HG02840 (cell line): ENCODE measurements around the gene BBX.
"Not testable (repeated sequence)": the region's sequence is repeated elsewhere in the genome, so short reads cannot be mapped to it uniquely, and the experiment has no call there.

Source experiments
- ATAC-seq: cut with Tn5 transposase; IDR thresholded peaks from one replicate; pipeline ENCODE4 v1.9.1; 2021; ENCODE audit warnings: mild to moderate bottlenecking, moderate library complexity, moderate number of reproducible peaks; ENCODE audit not compliant: unreplicated experiment, low FRiP score

The BBX gene

DNA sequence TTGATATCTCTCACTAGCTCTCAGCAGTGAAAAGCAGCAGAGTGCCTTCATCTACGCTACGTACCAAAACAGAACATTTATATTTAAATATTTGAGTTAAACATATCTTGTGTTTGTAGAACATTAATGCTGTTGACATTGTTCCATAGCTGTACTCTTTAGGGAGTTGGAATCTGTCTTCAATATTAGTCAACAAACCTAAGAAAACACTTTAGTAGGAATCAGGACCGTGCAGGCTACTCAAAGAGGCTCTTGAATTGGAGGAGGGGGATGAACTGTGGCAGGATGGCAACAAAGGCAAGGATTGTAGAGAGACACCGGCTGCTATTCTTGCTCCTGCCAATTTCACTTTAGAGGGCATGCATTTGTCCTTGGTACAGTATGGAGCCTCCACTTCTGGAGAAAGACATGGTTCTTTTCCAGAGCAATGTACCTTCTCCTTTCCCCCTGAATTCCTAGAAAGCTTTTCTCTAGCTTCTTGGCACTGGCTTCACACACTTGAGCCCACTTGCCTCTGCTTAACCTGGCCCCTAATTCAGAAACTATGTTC is 302.1 kb downstream of the BBX start:
- ATAC-seq, result no peak

DNA sequence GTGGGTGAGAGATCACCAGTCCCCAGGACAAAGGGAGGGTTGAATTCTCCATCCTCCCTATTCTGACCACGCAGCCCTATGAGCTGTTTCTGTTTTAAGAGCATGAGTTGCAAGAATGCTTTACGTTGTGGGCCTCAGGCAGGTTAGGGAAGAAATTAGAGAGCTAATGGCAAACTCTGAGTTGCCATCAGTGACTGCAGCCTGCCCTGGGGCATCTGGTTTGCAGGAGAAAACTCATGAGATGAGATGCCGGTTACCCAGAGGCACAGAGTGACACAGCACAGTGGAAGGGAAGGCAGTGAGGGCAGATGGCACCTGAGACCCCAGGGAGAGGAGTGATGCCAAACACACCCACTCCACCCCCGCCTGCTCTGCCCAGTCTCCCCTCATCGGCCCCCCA is 302.8 kb downstream of the BBX start:
- no peak for ATAC-seq

DNA sequence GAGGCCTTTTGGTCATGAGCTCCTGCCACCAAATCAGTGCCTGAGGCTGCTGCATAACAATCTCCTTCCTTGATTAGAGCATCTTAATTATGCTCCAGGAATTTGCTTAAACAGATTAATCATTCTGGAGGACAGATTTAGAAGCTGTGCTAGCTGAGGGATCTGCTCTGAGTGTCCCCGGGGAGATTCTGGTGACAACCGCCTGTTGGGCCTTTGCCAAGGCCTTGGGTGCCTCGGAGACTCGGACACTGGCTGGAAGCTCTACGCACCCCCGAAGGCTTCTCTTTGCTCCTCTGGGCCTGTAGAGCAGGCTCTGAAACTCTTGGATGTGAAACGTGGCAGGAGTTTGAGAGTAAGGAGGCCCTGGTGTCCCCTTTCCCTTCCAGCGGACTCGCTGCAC is 304.0 kb downstream of the BBX start:
- no peak for ATAC-seq

DNA sequence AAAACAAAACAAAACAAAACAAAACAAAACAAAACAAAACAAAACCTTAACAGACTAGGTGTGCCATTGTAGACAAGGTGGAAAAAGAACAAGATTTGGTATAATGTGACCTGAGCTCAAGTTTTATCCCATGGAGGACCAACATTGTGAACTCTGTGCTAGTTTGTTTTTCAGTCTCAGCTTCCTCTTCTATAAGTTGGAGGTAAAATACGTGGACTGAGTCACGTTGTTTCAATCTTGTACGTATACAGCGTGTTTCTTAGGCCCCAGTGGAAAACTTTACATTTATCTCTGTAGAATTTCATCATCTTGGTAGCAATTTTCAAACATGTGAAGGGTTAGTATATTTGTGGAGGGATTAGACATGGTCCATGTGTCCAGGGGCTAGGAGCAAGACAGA is 306.4 kb downstream of the BBX start:
- ATAC-seq, result no peak

DNA sequence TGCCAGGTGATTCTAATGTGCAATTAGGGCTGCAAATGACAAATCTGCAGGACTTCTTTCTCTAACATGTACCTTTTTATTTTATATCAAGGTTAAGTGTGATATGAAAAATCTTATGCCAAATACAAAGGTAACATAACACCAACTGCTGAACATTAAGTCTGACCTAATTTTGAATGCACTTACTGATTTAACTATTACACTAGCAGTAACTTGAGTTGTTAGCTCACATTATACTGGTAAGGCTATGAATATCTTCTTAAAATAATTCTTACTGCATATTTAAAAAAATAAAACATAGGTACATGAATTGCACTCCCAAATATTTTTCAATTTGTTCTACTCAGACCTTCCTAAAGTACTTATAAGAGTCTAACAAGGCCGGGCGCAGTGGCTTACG is 308.8 kb downstream of the BBX start:
- no peak for ATAC-seq

DNA sequence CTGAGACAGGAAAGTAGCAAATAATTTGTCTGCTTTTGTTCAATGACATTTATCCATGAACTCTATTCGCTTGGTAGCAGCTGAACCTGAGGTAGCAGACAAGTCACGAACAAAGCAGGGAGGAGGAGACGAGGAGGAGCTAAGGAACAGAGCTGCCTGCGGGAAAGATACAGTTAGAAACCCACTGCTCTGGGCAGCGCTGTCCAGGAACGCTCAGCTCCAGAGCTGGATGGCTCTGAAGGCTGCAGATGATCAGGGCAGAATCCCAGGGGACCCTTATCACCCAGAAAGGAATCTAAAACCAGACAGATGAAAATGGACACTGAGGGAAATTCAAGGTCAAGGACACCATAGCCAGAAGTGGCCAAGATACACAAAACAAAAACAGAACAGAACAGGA is 310.3 kb downstream of the BBX start:
- no peak for ATAC-seq

DNA sequence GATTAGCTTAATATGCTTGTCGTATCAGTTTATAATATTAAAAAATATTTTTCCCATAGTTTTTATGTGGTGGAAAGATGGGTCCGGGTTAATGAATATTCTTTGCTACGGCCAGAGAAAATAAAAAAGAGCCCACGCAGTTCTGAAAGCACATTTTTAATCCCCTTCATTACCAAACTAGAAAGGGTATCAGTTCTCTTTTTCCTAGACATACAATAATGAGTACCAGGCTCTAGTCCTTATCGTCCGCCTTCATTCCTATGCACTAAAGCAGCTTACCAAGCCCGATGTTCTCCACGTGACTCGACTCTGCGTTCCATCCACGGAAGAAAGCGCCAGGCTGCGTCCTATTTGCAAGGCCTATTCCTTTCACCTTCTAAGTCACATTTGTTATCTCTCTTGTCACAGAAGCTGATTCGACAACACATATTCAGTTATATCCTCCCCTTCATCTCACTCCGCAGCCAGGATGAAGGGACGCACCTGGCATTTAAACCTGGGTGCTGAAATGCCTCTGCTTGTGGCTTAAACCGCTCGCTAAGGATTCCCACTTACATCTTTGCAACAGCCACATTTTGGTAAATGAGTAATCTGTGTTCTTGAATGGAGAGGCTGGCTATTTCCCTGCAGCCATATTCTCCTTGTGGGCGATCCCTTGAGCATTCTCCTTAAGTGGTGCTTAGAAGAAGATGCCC is 311.1 kb downstream of the BBX start:
- ATAC-seq, result no peak

DNA sequence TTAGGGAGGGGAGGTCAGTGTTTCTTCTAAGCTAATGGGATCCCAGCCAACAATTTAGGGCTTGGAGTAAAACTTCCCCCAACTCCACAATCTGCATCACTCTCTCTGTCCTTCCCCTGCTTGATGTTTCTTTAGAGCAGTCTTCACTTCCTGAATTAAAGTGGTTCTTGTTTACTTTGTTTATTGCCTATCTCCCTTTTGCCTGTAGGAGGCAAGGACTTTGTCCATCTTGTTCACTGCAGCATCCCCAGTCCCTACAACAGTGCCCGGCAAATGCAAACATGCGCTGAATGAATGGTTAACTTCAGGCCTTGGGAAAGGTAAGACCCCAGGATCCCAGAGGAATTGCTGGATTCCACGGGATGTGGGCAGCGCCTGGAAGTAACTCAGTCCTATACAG is 312.2 kb downstream of the BBX start:
- not testable (repeated sequence) for ATAC-seq

DNA sequence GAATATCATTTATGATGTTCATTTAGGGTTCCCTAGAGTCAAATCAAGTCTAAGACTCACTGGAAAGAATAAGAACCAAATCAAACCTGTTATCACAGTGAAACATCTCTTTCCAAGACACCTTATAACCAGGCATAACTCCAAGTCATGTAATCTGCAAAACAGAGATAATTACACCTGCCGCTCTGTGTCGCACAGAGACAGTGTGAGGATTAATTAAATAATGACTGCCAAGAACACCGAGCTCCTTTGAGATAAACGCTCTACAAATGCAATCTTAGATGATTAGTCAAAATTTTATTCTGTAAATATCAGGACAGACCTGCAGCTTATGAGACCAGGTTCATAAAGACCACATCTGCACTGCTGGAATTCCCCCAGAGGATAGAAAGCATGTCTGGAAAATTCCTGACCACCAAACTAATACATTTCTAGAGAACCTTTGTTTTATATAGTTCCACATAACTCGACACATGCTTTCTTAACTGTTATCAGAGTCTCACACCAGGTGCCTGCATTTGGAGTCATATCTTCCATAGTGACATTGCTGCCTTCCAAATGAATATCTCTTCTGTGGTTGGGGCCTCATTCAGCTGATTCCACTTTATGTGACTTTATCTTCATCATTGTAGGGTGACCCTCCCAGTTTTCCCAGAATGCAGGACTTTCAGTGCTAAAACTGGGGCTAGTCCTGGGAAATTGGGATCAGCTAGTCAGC is 315.3 kb downstream of the BBX start:
- no peak for ATAC-seq

DNA sequence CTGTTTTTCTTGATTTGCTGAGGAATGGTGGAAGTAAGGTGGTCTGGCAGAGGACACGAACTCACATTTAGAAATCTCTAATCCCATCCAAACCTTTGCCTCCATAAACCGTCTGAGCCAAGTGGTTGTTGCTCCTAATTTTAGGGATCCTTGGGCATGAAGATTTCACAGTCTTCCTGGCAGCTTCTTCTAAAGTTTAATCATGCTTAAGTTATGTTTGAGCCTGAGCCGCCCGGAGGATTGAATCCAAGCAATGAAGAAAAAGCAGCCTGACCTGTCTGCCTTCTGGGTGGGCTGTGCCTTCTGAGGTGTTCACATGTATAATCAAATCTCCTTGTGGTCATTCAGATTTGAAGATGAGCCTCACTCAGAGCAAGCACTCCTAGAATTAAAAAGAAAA is 319.1 kb downstream of the BBX start:
- ATAC-seq, result no peak

DNA sequence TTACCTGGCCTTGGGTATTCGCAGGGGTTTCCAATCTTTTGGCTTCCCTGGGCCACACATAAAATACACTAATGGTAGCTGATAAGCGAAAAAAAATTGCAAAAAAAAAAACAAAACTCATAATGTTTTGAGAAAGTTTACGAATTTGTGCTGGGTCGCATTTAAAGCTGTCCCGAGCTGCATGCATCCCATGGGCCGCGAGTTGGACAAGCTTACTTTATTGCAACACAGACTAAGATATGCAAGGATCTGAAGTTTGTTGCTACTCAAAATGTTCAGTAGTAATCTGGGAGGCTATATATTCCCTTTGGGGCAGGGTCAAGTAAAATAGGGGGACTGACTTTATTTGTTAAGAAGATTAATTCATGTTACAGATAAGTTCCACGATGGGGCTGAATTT is 320.2 kb downstream of the BBX start:
- no peak for ATAC-seq

DNA sequence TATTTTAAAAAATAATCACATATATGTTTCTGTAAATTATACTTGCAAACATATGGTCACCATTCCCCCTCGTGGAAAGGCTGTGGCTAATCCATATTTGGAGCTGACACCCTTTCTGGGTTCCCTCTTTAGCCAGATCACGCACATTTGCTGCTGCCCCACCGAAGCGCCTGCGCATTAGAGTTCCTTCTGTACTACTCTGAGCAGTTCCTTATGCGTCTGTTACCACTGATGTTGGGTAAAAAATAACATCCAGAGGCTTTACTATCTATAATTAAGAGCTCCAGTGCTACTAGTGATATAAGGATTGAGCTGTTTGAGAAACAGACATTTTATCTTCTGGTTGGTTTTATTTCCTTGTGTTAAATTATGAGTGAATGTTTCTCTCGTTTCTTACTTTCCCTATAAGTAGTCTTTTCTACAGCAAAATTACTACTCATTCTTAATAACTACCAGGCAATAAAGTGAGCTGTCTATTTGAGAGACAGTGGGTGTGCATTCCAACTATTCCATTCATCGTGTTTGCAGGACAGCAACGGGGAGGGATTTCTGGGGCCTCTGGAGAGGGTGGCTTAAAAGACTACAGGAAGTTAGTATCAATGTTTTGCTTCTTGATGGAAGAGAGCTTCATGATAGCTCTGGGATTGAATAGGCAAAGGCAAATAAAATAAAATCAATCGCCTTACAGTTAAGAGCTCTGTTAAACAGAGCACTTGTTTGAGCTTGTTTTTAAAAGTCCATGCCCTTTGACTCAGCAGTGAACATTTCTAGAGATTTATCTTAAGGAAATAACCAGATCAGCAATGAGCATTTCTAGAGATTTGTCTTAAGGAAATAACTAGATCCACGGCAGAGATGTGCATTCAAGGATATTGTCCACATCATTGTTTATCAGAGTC is 322.9 kb downstream of the BBX start:
- ATAC-seq, result no peak

DNA sequence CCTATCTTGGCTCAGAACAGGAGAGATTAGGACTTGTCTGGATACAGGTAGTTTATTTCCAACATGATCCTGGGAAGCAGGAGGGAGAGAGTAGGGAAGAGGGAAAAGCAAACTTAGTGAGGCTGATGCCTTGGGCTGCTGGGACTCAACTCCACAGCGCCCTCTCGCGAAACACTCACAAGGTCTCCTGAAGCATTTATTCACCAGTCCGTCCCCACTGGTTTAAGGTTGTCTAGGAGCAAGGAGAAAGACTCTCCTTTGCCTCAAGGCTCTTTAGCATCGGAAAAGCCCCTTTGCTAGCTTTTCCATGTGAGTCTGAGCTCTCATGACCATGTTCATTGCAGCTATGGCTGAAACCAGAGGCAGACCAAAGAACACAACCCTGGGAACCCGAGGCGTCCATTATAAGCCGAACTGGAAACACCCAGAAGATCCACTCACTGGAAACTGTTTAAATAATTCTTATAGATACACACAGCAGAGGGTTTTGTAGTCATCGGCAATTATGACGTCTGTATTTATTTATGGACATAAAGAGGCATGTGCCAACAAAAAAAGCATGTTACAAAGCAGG is 323.6 kb downstream of the BBX start:
- ATAC-seq, result no peak

DNA sequence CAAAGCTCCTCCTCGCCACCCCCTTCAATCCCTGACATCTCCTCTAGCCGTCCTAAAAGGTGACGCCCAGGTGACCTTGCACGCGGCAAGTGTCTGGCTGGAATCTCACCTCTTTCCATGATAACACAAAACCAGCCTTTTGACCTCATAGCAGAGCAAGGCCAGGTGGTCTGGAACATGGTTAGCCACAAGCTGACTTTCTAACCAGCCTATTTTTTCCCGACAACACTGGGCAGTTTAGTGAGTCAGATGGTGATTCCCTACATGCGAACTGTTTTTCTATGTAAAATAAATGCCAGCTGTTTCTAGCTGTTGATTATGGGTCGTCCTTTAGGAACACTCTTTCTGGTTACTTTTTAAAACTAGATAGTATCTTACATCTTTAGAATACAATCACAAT is 325.0 kb downstream of the BBX start:
- no peak for ATAC-seq

DNA sequence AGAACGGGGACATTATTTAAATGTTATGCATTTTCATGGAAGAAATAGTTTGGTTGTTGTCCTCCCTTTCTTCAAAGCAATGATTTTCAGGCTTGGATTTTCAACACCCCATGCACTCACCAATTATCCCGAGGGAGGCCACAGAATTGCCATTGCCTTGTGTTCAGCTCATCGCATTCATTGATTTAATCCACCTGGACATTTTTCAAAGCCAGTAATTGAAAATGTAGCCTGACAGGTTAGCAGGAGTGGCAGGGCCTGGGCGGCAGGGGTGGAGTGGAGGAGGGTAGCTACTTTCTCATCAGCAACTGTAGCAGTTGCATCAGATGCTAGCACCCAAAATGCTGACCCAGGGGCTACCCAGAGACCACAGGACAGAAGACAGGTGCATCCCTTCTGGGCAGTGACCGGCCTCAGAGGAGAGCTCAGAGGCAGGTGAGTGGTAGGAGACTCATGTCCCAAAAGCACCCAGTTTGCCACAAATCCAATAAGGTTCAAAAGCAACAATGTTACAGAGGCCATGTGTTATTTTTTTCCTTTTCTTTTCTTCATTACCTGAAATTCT is 325.7 kb downstream of the BBX start:
- no peak for ATAC-seq

DNA sequence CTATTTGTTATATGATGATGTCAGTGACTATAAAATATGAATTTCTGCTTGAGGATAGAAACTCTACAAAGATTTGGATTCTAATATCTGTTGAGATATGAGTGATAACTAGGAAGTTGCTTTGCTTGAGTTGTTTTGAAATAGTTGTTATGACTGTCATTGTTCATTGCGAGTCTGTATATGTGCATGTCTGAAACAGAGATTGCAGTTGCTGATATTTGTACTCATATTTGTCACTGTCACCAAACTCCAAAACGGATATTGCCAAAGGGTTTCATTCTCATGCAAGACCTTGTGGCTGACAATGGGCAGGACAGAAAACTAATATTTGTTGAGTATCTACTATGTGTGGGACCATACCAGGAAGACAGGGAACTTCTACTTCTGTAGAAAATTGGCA is 327.9 kb downstream of the BBX start:
- ATAC-seq, result no peak

DNA sequence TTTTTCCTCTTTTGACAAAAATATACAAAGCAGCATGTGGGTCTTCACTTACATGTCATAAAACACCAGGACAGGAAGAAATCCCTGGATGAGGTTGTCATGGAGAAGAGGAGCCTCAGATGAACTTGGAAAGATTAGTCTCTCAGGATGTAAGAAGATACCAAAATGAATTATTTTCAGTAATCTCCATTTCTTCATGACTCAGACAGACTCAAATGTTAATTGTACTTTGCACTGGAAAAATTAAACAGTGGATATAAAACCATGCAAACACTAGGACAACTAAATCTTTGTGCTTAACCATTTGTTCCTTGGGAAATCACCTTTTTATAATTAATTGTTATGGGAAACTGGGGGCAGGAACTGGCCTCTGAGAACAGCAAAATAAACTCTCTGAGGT is 331.1 kb downstream of the BBX start:
- ATAC-seq, result no peak

DNA sequence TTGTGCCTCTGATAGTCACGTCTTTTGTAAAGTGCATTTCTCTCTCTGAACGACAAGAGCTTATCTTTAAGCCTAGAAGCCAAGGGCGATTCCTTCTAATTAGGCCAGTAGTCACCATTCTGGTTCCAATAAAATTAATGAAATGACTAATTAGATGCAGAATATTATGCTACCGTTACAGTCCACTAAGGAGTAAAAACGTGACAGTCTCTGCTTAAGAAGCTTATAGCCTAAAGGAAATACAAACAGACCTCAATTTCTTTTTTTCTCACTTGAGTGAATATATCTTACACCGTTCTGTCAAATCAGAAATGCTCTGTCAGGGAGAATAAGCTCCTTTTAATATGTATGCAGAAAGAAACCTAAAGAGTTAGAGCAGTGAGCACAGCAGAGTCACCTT is 332.0 kb downstream of the BBX start:
- no peak for ATAC-seq

DNA sequence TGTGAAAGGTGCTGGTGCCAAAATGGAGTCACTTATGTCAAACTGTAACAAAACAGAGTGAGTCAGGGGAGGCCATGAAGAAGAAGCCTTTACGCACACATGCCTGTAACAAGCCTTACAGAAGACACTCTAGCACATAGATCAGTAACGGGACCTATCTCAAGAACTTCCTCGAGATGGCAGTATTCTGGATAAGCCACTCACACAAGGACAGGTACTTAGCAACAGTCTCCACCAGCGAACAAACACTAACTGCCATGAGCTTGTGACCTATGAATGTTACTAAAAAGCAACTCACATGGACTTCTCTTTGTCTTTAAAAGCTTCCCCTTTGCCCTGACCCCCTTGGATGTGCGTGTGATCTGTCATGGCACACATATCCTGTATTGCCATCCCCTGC is 332.9 kb downstream of the BBX start:
- no peak for ATAC-seq

DNA sequence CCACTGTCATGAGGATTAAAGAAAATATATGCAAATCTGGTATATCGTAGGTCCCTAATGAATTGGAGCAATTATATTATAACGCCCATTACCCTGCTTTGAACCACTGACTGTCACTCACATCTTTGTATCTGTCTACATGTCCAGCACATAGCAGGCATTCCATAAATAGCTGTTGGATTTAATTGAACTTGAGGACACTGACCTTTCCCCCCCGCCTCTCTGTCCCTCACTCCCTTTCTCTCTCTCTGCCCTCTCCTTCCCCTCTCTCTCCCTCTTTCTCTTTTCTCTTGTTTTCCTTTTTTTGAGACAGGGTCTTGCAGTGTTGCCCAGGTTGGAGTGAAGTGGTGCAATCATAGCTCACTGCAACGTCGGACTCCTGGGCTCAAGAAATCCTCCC is 335.1 kb downstream of the BBX start:
- no peak for ATAC-seq
